ENCODE results near the gene TMC1.

GRCh38 chr9:72592502-72593403, 71.3 kb downstream of the TMC1 start:
- TF ChIP-seq ZC3H10 (CRISPR knock-in tag; IDR thresholded peaks at IDR 0.05) (no peak), RARB (CRISPR knock-in tag; IDR thresholded peaks at IDR 0.05) (no peak), BACH2 (CRISPR knock-in tag; IDR thresholded peaks at IDR 0.05; ENCODE audit: borderline replicate concordance) (no peak)

Measured in SK-N-SH treated with all-trans-retinoic acid at 6 μM for 48 hours (cell line).